Mesendoderm (in vitro differentiated cells): Measurements from ENCODE around the gene PPP1R9B.

Experiments
- DNase-seq: peaks from one replicate; pipeline ENCODE4 v3.0.0; 2013
- H2AK5ac ChIP-seq: 2 replicates; pipeline ENCODE4 v1.6.1; 2013; ENCODE audit warnings: low read length, inconsistent platforms
- H2BK120ac ChIP-seq: 2 replicates; pipeline ENCODE4 v1.6.1; 2013; ENCODE audit warnings: low read depth, mild to moderate bottlenecking, low read length, moderate library complexity, mixed read lengths
- H2BK15ac ChIP-seq: replicated peaks from 2 replicates; pipeline ENCODE4 v1.6.1; 2013; ENCODE audit warnings: low read depth, mild to moderate bottlenecking, moderate library complexity
- H2BK5ac ChIP-seq: 2 replicates; pipeline ENCODE4 v1.6.1; 2013; ENCODE audit warnings: low read length, inconsistent platforms
- H3K18ac ChIP-seq: 2 replicates; pipeline ENCODE4 v1.6.1; 2013; ENCODE audit warnings: mild to moderate bottlenecking, low read length, mixed read lengths
- H3K23ac ChIP-seq: one replicate; pipeline ENCODE4 v1.6.1; 2013; ENCODE audit warnings: low read length
- H3K27ac ChIP-seq: 2 replicates; pipeline ENCODE4 v1.5.1; 2013; ENCODE audit warnings: low read depth, mild to moderate bottlenecking, inconsistent platforms, low read length, moderate library complexity
- H3K27me3 ChIP-seq: 2 replicates; pipeline ENCODE4 v1.6.1; 2013; ENCODE audit warnings: low read length, control low read depth, mild to moderate bottlenecking, inconsistent platforms; ENCODE audit not compliant: insufficient read depth, poor library complexity
- H3K36me3 ChIP-seq: 2 replicates; pipeline ENCODE4 v1.6.1; 2013; ENCODE audit warnings: low read length, inconsistent platforms; ENCODE audit not compliant: control insufficient read depth, insufficient read depth
- H3K4ac ChIP-seq: one replicate; pipeline ENCODE4 v1.6.1; 2013; ENCODE audit warnings: low read depth, mild to moderate bottlenecking, low read length, moderate library complexity
- H3K4me1 ChIP-seq: 2 replicates; pipeline ENCODE4 v1.6.1; 2013; ENCODE audit warnings: low read depth, low read length, inconsistent platforms; ENCODE audit not compliant: control insufficient read depth
- H3K4me2 ChIP-seq: 2 replicates; pipeline ENCODE4 v1.6.1; 2013; ENCODE audit warnings: low read length
- H3K4me3 ChIP-seq: 2 replicates; pipeline ENCODE4 v1.5.1; 2013; ENCODE audit warnings: mild to moderate bottlenecking, low read length
- H3K56ac ChIP-seq: one replicate; pipeline ENCODE4 v1.6.1; 2013; ENCODE audit warnings: low read length
- H3K79me1 ChIP-seq: 2 replicates; pipeline ENCODE4 v1.6.1; 2013; ENCODE audit warnings: low read length, inconsistent platforms
- H3K79me2 ChIP-seq: 2 replicates; pipeline ENCODE4 v1.6.1; 2013; ENCODE audit warnings: mild to moderate bottlenecking, low read length; ENCODE audit not compliant: control insufficient read depth, insufficient read depth
- H3K9ac ChIP-seq: 2 replicates; pipeline ENCODE4 v1.6.1; 2013; ENCODE audit warnings: low read length, inconsistent platforms
- H4K5ac ChIP-seq: one replicate; pipeline ENCODE4 v1.6.1; 2013; ENCODE audit warnings: low read length
- H4K8ac ChIP-seq: one replicate; pipeline ENCODE4 v1.6.1; 2013; ENCODE audit warnings: low read depth, mild to moderate bottlenecking, control low read depth, low read length, moderate library complexity
- WGBS: extraction: QIAGEN DNeasy Blood & Tissue Kit; methylation state at CpG from one replicate; pipeline ENCODE4 v1.1.7; 2013; ENCODE audit warnings: low lambda C conversion rate, missing lambda C conversion rate; ENCODE audit not compliant: insufficient coverage; ENCODE audit errors: extremely low coverage; 5-methylcytosine and 5-hydroxymethylcytosine counted together

Gene PPP1R9B

DNA sequence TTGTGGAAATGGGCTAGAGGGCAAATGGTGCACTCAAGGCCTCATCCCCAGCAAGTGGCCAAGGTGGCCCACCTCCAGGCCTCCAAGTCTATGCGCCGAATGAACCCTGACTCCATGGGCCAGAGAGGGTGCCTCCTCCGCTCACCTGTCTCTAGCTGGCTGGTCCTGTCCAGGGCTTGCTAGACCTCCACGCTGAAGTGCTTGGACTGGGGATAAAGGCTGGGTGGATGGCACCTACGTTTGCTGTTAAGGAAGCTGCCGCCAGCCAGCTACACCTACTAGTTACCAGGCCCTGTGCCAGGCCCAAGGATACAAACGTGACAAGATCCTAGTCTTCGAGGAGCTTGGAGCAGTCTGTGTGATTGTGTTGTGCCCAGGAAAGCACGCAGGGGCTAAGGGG lies 14.6 kb upstream of the PPP1R9B start:
- no peaks in the 10 kb centered on the region for H3K4me1 ChIP-seq
- WGBS, result no CpG with 5 or more reads among the region's 9 CpGs
- H3K9ac ChIP-seq, result no peak overlapping the region
- no peaks in the 10 kb centered on the region for H3K36me3 ChIP-seq
- H3K4ac ChIP-seq, result no peak overlapping the region
- H3K27me3 ChIP-seq, result no peaks in the 10 kb centered on the region
- no peaks in the 10 kb centered on the region for H3K79me1 ChIP-seq
- no peak overlapping the region for H2BK5ac ChIP-seq
- H2BK120ac ChIP-seq, result no peak overlapping the region
- no peak overlapping the region for H2AK5ac ChIP-seq
- no peak overlapping the region for H3K18ac ChIP-seq
- no peak overlapping the region for H4K8ac ChIP-seq
- no peak overlapping the region for H3K23ac ChIP-seq
- no peak overlapping the region for H3K56ac ChIP-seq
- H2BK15ac ChIP-seq, result no peak overlapping the region
- no peak overlapping the region for H3K4me3 ChIP-seq
- no peak overlapping the region for H4K5ac ChIP-seq
- no peak overlapping the region for H3K4me2 ChIP-seq
- no peak for DNase-seq
- no peaks in the 10 kb centered on the region for H3K79me2 ChIP-seq
- H3K27ac ChIP-seq, result no peak overlapping the region

DNA sequence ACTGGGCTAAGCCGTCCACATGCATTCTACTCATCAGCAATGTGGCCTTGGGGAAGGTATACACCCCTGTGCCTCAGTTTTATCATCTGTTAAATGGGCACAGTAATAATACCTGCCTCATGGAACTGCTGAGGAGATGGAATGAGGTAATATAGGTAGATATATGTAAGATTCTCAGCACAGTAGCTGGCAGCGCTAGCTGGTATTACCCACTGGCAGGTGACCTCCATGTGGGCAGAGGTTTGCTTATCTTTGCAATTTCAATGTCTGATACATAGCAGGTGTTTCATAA lies 14.2 kb upstream of the PPP1R9B start:
- no peaks in the 10 kb centered on the region for H3K4me1 ChIP-seq
- H2AK5ac ChIP-seq, result no peak overlapping the region
- no peak overlapping the region for H2BK120ac ChIP-seq
- no peak overlapping the region for H3K18ac ChIP-seq
- H3K79me1 ChIP-seq, result no peaks in the 10 kb centered on the region
- H3K36me3 ChIP-seq, result no peaks in the 10 kb centered on the region
- no peak overlapping the region for H3K23ac ChIP-seq
- no peak overlapping the region for H2BK5ac ChIP-seq
- no peak overlapping the region for H3K27ac ChIP-seq
- H3K79me2 ChIP-seq, result no peaks in the 10 kb centered on the region
- H3K9ac ChIP-seq, result no peak overlapping the region
- no peak overlapping the region for H3K4me3 ChIP-seq
- WGBS, result no CpG with 5 or more reads among the region's 2 CpGs
- no peak overlapping the region for H3K56ac ChIP-seq
- no peak overlapping the region for H4K5ac ChIP-seq
- DNase-seq, result no peak
- no peaks in the 10 kb centered on the region for H3K27me3 ChIP-seq
- no peak overlapping the region for H2BK15ac ChIP-seq
- no peak overlapping the region for H4K8ac ChIP-seq
- no peak overlapping the region for H3K4me2 ChIP-seq
- no peak overlapping the region for H3K4ac ChIP-seq

DNA sequence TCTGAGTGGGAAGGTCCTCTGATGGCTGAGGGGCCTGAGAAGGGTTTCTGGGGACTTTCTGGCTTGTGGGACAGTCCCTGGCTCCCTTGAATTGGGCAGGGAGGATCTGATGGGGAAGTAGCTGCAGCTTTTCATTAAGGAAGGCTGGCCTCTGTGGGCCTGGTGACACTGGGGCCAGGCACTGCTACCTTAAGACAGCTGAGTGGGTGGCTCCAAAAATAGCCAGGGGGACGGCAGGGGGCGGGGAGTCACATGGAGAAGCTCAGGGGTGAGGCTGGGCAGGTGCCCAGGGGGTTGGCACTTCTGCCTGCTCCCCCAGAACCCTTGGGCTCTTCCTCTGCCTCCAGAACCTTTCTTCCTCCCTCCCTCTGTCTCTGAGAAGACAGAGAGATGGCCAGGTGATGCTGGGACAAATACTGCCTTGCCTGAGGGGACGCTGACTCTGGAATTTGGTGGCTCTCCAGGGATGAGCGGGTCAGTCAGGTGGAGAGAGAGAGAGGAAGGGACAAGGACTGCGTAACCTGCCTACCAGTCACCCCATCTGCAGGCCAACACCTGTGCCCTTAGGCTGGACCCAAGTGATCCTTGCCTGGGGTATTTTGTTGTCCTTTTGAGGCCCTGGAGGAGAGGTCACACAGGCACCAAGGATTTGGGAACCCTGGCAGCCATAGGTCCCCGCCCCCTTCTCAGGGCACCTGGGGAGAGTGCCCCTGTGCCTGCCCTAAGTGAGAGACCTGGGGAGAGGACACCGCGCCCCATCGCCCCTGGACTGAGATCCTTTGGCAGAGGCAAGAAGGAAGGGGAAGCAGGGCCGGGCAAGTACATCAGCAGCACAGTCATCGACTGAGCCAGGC lies 13.6 kb upstream of the PPP1R9B start:
- H3K23ac ChIP-seq, result no peak overlapping the region
- no peak overlapping the region for H2BK120ac ChIP-seq
- no peaks in the 10 kb centered on the region for H3K36me3 ChIP-seq
- no peaks in the 10 kb centered on the region for H3K4me1 ChIP-seq
- no peak overlapping the region for H4K8ac ChIP-seq
- no peak overlapping the region for H3K27ac ChIP-seq
- H3K56ac ChIP-seq, result no peak overlapping the region
- no peak overlapping the region for H3K4me2 ChIP-seq
- H3K18ac ChIP-seq, result no peak overlapping the region
- H3K27me3 ChIP-seq, result no peaks in the 10 kb centered on the region
- WGBS, result no CpG with 5 or more reads among the region's 11 CpGs
- no peak overlapping the region for H2BK15ac ChIP-seq
- H3K79me2 ChIP-seq, result no peaks in the 10 kb centered on the region
- H3K79me1 ChIP-seq, result no peaks in the 10 kb centered on the region
- H2BK5ac ChIP-seq, result no peak overlapping the region
- no peak overlapping the region for H3K9ac ChIP-seq
- peak; percentile 32 for DNase-seq
- H3K4me3 ChIP-seq, result no peak overlapping the region
- no peak overlapping the region for H2AK5ac ChIP-seq
- no peak overlapping the region for H4K5ac ChIP-seq
- H3K4ac ChIP-seq, result no peak overlapping the region

DNA sequence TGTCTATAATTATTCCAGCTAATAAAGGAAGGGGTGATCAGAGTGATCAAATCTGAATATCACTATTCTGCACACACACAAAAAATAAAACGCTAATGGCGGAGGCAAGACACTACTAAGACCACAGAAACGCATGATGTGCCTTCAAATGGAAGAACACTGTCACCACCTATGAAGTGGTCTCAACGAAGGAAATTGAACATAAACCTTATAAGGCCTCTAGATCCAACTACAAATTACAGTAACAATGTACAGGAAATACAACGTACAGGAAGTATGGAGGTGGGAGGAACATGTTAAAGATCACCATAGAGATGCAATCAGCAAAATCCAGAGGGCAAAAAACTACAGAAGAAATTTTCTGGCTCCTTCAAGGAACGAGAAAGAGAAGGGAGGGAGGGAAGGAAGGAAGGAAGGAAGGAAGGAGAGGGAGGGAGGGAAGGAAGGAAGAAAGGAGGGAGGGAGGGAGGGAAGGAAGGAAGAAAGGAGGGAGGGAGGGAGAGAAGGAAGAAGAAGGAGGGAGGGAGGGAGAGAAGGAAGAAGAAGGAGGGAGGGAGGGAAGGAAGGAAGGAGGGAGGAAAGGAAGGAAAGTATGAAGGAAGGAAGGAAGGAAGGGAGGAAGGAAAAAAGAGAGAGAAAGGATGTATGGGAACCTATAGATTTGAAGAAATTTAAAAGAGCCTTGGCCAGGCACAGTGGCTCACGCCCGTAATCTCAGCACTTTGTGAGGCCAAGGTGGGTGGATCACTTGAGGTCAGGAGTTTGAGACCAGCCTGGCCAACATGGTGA lies 12.2 kb upstream of the PPP1R9B start:
- no peak overlapping the region for H3K23ac ChIP-seq
- no CpG with 5 or more reads among the region's 8 CpGs for WGBS
- H3K9ac ChIP-seq, result no peak overlapping the region

DNA sequence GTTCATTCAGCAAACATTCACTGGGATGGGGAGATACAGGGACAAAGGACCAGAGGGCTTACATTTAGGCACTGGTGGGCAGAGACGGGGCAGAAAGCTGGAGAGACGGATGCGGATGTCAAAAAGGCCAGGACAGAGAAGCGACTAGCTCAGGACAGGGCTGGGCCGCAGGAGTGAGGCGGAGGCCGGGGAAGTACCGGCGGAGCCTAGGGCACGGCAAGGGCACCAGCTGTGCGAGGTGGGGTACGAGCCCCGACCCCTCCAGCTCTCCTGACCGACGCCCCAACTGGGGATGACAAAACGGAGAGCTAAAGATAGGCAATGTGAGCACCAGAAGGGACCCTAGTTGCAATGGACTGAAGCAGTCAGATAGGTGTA lies 11.4 kb upstream of the PPP1R9B start:
- no peaks in the 10 kb centered on the region for H3K79me1 ChIP-seq
- H3K18ac ChIP-seq, result no peak overlapping the region
- H3K4me3 ChIP-seq, result no peak overlapping the region
- H3K27ac ChIP-seq, result no peak overlapping the region
- H3K27me3 ChIP-seq, result no peaks in the 10 kb centered on the region
- H2BK15ac ChIP-seq, result no peak overlapping the region
- H2AK5ac ChIP-seq, result no peak overlapping the region
- no peak overlapping the region for H2BK5ac ChIP-seq
- H3K79me2 ChIP-seq, result no peaks in the 10 kb centered on the region
- H2BK120ac ChIP-seq, result no peak overlapping the region
- H3K4me1 ChIP-seq, result no peaks in the 10 kb centered on the region
- no peak overlapping the region for H4K5ac ChIP-seq
- H3K56ac ChIP-seq, result peak overlapping the region; percentile 54
- no peaks in the 10 kb centered on the region for H3K36me3 ChIP-seq
- no CpG with 5 or more reads among the region's 16 CpGs for WGBS
- no peak overlapping the region for H3K23ac ChIP-seq
- H3K9ac ChIP-seq, result peak overlapping the region; percentile 16
- no peak overlapping the region for H3K4ac ChIP-seq
- H4K8ac ChIP-seq, result no peak overlapping the region
- H3K4me2 ChIP-seq, result peak overlapping the region; percentile 34
- DNase-seq, result no peak

More for the DNA sequence above, 12.2 kb upstream of the PPP1R9B start:
- no peak for DNase-seq
- H3K27ac ChIP-seq, result no peak overlapping the region
- no peaks in the 10 kb centered on the region for H3K79me2 ChIP-seq
- no peak overlapping the region for H2BK5ac ChIP-seq
- H4K8ac ChIP-seq, result no peak overlapping the region
- no peak overlapping the region for H3K56ac ChIP-seq
- no peaks in the 10 kb centered on the region for H3K27me3 ChIP-seq
- H3K4me1 ChIP-seq, result no peaks in the 10 kb centered on the region
- no peak overlapping the region for H2AK5ac ChIP-seq
- no peak overlapping the region for H3K18ac ChIP-seq
- H3K4ac ChIP-seq, result no peak overlapping the region
- H3K4me2 ChIP-seq, result no peak overlapping the region
- H2BK15ac ChIP-seq, result no peak overlapping the region
- no peaks in the 10 kb centered on the region for H3K79me1 ChIP-seq
- H4K5ac ChIP-seq, result no peak overlapping the region
- H2BK120ac ChIP-seq, result no peak overlapping the region
- no peak overlapping the region for H3K4me3 ChIP-seq
- no peaks in the 10 kb centered on the region for H3K36me3 ChIP-seq
